Measurements from ENCODE around the gene SPOP.

The SPOP gene

GRCh38 chr17:49597928-49598655 is 79.8 kb downstream of the SPOP start:
- no peak overlapping the region for H3K27ac ChIP-seq
- TF ChIP-seq CTCF (conservative IDR thresholded peaks at IDR 0.05) (no peak), ZFX (IDR thresholded peaks at IDR 0.05) (no peak)

- no peak overlapping the region for H3K27ac ChIP-seq
- no peak for TF ChIP-seq CTCF (conservative IDR thresholded peaks at IDR 0.05)
- no peak for TF ChIP-seq ZFX (IDR thresholded peaks at IDR 0.05)
These were observed 80.5 kb downstream of the SPOP start for GRCh38 chr17:49597436-49597835.

DNA sequence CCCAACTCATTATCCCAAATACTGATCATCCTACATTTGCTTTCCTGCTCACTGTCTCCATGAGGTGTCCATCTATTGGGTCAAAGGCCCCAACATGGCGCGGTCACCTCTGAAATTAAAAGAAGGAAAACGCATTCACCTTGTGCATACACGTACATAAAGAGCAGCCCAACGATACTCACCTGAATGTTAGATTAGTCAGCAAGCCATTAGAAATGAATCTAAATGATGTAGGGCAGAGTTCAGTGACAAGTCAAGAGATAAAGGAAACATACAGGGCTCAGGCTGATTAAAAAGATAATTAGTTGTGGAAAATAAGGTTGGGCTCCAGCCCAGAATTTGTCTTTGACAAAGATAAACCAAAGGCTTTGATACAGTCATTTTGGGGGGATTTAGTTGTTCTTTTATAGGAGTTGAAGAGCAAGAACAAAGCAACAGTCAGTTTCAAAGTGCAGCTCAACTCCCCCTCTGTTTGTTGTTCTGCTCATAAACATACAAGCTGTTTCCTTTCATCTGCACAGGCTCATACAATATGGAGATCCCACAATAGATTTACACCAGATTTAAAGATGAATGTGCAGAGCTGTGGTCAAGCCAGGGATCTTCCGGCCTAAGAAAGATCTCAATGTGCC is 81.2 kb downstream of the SPOP start:
- no peak overlapping the region for H3K27ac ChIP-seq
- no peak for TF ChIP-seq CTCF (conservative IDR thresholded peaks at IDR 0.05)
- TF ChIP-seq ZFX (IDR thresholded peaks at IDR 0.05) = no peak

DNA sequence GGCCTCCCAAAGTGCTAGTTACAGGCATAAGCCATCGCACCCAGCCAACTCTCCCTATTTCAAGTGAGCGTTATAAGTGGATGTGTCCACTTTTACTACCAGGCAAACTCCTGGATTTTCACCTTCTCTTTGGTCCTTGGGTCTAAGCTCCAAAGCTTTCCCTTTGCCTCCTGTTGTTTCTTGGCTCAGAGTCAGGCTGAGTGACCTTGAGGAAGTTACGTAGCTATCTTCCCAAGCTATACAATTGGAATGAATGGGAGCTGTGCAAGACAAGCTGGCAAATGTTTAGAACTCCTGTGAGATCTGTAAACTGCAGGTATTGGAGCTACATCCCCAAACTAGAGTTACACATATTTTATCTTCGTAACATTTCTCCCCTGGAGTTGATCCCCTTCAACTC is 81.9 kb downstream of the SPOP start:
- H3K27ac ChIP-seq = no peak overlapping the region
- TF ChIP-seq ZFX (IDR thresholded peaks at IDR 0.05) (no peak), CTCF (conservative IDR thresholded peaks at IDR 0.05) (no peak)

GRCh38 chr17:49595328-49595727 is 82.6 kb downstream of the SPOP start:
- TF ChIP-seq CTCF (conservative IDR thresholded peaks at IDR 0.05) = no peak
- no peak for TF ChIP-seq ZFX (IDR thresholded peaks at IDR 0.05)
- H3K27ac ChIP-seq = no peak overlapping the region

DNA sequence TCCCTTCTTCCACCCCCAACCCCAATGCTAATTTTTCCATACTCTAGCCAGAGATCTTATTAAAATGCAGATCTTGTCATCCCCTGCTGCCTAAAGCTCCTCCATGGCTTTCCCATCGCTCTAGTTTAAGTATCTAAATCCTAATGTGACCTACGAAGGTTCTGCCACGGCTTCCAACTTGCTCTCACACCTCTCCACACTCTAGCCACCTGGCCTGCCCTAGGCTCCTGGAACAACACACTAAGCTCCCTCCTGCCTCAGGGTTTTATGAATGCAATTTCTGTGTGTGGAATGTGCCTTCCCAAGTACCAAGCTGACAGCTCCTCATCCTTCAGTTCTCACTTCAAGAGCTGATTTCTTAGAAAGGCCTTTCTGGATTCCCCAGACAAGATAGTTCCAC is 85.6 kb downstream of the SPOP start:
- no peak overlapping the region for H3K27ac ChIP-seq
- TF ChIP-seq ZFX (IDR thresholded peaks at IDR 0.05) = no peak
- no peak for TF ChIP-seq CTCF (conservative IDR thresholded peaks at IDR 0.05)

- TF ChIP-seq ZFX (IDR thresholded peaks at IDR 0.05) = no peak
- TF ChIP-seq CTCF (conservative IDR thresholded peaks at IDR 0.05) = no peak
- H3K27ac ChIP-seq = no peak overlapping the region
These were observed 87.0 kb downstream of the SPOP start for GRCh38 chr17:49590874-49591273.

Data from C4-2B (cell line).